ENCODE data around the gene QKI.

GRCh38 chr6:163408352-163408991, 6.0 kb upstream of the QKI start:
- no peak for TF ChIP-seq CTCF (IDR thresholded peaks at IDR 0.05)
- TF ChIP-seq POLR2A (IDR thresholded peaks at IDR 0.05): no peak

Measured in ovary (tissue), 3 donors.